HG02759 (cell line): ENCODE measurements around the gene FAHD1.
"Not testable (repeated sequence)": the region's sequence is repeated elsewhere in the genome, so short reads cannot be mapped to it uniquely, and the experiment has no call there.

Source experiments
- ATAC-seq: cut with Tn5 transposase; IDR thresholded peaks from one replicate; pipeline ENCODE4 v1.9.1; 2021; ENCODE audit warnings: mild to moderate bottlenecking, moderate library complexity; ENCODE audit not compliant: unreplicated experiment

FAHD1 gene

DNA sequence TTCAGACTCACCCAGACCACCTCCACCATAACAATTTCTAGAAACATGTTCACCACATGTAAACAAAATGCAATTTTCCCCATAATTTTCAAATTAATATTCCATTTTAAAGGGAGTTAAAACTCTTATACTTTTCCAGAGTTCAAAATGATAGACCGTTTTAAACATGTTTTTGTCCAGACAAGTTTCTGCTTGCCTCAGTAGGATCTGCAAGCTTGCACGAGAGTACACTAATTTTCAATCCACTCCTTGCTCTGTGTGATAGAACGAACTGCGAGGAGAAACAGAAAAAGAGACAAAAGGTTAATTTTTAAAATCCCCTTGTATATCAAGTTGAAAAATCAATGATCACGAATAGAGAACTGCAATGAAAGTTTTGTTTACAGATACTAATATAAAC is 7.1 kb downstream of the FAHD1 start:
- ATAC-seq, result no peak

DNA sequence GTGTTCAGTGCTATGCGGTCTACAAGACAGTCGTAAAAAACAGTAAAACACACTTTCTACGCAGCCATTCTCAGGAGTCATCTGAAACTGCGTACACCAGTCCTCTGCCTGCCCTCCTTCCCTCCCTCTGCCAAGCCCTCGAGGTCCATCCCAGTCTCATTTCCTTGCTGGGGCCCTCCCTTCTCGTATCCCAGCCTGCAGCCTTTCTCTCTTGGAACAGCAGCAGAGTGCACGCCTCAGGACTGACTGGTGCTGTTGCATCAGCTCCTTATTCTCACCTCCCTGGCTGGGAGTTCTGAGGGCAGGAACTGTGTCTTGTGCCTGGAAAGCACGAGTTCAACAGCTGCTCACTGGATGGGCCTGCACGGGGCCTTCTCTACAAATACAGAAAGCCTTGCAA is 12.5 kb downstream of the FAHD1 start:
- ATAC-seq, result no peak

DNA sequence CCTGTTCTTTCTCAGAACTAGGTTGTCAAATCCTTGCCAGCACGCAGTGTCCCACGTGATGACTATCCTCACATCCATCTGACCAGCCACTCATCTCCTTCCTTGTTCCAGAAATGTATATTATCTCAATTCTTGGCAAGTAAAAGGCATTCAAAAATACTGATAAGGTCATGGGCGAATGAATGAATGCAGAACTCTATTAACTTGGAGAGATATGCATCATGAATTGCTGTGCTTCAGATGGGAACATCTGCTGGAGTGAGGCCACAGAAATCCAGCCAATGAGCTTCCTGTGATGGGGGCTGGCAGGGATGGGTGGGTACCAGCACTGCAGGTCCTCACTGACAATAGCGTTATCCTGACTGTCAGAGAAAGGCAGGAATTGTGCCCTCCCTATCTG is 19.0 kb downstream of the FAHD1 start:
- ATAC-seq, result no peak

DNA sequence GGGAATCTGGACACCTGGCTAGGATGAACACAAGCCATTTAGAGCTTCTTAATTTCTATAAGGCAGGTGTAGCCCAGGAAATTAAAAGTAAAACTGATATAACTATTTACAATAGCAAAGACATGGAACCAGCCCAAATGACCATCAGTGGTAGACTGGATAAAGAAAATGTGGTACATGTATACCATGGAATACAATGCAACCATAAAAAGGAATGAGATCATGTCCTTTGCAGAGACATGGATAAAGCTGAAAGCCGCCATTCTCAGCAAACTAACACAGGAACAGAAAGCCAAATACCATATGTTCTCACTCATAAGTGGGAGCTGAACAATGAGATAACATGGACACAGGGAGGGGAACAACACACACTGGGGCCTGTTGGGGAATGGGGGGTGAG is 19.4 kb downstream of the FAHD1 start:
- no peak for ATAC-seq

DNA sequence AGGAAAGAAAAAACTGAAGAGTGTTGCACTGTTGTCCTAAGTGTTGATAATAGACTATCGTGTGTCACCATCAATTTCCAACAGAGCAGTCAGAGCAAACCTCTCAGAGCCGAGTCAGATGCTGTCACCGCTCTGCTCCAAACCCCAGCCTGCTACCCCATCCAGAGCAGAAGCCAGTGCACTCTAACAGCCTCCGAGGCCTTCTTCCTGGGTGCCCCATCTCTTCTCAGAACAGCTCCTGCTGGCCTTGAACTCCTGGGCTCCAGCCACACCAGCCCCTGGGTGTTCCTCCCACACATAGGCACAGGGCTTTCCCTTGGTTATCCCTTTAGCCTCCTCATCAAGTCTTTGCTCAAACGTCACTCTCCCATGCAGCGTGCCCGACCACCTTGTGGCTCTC is 24.0 kb downstream of the FAHD1 start:
- ATAC-seq, result no peak

DNA sequence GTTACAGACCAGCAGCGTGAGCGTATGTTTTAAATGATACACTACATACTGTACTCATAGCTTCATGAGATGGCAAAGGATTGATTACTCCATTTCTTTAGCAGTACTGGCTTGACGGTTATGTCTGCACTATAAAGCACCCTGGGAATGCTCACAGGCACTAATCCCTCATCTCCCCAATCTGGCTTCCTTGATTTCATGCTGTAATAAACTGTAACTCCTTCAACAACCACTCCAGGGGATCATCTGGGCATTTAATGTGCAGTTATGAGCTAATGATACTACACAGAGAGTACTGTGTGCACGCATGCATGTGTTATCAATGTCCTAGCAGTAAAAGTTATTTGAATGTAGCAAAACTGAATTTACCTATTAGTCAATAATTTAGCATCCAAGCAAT is 24.8 kb downstream of the FAHD1 start:
- ATAC-seq, result no peak

DNA sequence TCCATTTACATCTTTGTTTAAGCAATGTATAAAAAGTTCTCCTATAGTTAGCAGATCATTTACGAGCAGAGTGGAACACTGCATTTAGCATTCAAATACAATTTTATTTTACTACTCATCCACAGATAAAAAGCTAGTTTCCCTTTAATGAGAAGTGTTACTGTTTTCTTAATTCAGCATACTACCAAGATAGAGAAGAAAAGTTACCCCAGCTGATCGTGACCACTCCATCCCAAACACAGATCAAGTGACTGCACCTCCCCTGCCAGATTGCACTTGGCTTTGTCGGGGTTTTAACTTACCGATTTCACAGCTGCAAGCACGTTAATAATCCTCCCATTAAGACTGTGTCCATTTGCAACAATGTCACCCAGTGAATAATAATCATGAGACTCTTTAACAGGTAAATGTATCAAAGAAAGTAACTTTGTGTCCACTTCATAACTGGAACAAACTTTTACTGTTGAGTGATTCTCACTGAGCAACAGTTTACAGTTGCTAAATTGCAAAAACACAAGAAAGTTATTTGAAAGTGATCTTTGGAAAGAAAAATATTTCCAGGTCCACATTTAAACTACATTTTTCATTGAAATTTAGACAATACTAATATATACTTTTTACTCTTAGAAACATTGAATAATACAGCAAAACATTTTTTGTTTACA is 30.6 kb downstream of the FAHD1 start:
- ATAC-seq, result no peak

DNA sequence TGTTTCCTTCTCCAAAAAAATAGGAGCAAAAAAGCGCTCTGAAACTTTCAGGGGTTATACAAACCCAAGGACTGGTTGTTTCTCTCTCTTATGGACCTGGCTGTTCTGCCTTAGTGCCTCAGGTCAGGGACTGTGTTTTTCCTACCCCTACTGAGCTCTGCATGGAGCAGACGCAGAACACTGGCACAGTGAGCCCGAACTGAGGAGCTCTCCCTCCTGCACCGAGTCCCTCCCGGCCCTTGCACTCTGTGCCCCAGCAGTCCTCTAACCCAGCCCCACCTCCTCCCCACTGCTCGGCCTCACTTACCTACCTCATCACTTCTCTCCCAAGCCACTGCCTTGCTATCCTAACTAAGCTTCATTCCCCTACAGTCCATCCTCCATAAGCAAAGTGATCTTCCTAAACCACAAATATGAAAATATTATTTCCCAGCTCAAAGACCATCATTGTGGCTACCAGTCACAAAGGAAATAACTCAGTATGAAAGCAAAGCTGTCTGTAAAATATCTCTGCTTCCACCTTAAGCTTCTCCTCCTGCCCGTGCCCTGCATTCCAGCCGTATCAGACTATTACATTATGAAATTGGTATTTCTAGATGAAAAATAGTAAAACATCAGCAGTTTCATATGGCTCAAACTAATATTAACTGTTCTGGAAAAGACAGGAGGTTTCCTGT is 31.3 kb downstream of the FAHD1 start:
- ATAC-seq, result no peak

DNA sequence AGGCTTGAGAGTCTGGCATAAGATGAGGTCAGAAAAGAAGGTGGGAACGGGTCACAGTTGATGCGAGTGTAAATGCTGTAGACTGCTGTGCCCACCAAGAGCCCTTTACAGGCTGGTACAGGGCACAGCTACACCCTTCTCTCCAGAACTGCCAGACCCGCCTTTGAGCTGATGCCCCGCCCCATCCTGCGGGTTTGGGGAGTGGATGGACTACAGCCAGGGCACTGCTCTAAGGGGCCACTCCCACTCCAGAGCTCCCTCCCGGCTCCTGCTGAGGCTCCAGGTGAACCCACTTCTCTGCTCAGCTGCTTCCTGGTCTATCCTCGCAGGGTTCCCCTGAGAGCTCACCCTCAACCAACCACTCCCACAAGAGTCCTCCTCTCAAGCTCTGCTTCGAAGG is 32.6 kb downstream of the FAHD1 start:
- no peak for ATAC-seq

DNA sequence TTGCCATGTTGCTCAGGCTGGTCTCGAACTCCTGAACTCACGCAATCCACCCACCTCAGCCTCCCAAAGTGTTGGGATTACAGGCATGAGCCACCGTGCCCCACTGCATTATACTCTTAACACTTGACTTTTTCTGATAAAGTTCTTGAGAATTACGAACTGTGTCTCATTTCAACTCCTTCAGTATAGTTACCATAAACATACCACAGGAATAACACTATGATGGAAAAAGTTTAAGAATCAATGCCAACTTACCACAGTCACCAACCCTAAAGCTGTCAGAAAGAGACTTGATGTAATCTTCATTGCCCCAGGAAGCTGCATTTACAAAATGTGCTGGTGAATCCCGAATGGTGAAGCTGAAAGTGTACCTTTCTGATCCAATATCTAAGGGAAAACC is 34.7 kb downstream of the FAHD1 start:
- ATAC-seq, result no peak

DNA sequence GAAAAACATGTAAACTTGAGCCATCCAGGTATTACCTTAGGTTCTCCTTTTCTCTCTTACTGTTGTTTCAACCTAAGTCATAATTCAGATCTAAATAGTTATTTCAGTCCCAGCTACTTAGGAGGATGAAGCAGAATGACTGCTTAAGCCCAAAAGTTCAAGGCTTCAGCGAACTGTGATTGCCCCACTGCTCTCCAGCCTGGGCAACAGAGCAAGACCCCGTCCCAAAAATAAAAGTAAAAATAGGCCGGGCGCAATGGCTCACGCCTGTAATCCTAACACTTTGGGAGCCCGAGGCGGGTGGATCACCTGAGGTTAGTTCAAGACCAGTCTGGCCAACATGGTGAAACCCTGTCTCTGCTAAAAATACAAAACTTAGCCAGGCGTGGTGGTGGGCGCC is 35.4 kb downstream of the FAHD1 start:
- no peak for ATAC-seq

DNA sequence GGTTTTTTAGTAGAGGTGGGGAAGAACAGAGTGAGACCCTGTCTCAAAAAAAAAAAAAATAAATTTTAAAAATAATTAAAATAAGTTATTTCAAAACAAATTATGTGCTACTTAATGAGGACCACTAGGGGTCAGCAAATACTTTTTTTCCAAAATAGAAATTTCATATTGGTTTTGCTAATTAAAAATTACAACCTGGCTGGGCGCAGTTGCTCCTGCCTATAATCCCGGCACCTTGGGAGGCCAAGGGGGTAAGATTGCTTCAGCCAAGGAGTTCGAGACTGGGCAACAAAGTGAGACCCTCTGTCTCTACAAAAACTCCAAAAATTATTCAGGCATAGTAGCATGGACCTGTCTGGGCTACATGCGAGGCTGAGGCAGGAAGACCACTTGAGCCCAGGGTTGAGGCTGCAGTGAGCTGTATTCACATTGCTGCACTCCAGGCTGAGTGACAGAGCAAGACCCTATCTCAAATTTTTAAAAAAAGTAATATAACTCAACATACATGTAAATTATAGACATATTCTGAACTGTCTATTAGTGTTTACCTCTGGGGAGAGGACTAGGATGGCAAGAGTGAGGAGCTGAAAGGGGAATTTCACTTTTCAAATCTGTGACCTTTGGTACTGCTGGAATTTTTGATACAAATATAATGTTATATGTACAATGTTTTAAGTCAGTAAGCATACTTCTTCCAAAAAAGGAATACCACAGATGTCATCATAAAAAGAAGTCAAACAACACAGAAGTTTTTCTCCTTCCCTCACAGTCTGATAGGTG is 36.9 kb downstream of the FAHD1 start:
- ATAC-seq, result no peak

DNA sequence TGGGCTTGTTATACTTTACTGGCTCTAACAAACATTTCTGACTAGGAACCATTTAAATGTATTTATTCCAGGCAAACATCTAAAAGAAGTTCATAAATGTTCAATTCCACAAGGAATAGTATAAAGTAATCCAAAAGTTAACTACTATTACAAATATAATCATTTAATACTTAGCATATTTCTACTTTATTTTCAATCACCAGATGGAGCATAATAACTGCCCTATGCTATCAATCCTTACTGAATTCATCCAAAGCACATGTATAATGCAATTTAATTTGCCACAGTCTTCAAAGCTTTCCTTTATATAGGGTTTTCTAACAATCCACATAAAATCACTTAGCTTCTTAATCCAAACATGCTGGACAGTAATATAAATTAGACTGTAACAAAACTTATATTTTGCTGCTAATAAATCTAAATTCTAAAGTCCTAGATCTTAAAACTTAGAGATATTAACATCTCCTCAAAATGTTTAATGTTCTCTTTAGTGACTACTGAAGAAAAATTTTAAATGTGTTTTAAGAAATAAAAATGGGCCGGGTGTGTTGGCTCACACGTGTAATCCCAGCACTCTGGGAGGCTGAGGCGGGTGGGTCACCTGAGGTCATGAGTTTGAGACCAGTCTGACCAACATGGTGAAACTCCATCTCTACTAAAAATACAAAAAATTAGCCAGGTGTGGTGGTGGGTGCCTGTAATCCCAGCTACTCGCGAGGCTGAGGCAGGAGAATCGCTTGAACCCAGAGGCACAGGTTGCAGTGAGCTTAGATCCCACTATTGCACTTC is 39.1 kb downstream of the FAHD1 start:
- no peak for ATAC-seq

DNA sequence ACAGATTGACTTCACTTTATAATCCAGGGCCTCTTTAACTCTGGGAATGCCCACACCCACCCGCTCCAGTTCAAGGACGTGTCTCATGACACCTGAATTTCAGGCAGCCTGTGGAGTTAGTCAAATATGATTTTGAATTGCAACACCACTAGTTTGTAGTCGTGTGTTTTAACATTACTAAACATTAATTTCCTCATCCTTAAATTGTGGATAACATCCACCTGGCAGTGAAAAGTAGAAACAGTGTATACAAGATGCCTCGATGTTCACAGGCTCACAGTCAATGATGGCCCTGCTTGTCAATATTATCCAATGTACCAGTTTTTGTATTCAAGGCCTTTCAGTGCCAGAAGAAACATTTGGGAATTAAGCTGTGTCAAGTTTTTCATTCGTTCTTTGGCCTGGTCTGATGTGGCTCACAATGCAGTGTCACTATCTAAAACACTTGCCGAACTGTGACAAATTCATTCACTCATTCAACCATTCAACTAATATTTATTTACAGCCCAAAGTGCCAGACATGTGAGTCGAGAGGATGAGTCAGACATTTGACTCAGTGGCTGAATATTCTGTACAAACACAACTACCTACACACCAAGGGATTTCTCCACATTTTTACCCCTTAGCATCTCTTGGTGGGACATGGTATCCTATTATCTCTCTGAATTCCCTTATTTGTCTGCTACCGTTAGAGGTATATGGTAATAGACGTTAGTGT is 43.5 kb downstream of the FAHD1 start:
- no peak for ATAC-seq

DNA sequence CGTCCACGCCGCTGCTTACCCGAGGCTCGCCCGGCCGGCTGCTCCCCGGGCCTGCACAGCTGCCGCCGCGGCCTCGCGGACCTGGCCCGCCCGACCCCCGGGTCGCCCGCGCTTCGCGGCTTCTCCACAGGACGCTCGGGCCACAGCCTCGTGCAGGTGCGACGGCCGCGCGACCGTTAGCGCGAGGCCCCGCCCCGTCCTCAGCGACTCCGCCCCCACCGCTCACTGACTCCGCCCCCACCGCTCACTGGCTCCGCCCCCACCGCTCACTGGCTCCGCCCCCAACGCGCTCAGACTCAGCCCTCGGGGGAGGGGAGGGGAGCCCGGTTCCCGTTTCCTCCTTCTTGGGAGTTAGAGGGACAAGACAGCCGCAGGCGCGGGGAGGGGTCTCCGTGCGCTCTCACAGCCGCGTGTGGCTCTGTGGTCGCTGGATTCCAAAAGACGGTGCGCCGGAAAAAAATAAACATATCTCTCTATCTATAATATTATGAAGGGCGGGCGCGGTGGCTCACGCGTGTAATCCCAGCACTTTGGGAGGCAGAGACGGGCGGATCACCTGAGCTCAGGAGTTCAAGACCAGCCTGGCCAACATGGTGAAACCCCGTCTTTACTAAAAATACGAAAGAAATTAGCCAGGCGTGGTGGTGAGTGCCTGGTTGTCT is 45.1 kb downstream of the FAHD1 start, which contains the start of gene MEIOB:
Gene MEIOB (minus strand): TSS at position 191 of the 662 bp plus-strand sequence. CDS start 3,989 bp downstream, outside the sequence.
- no peak for ATAC-seq

DNA sequence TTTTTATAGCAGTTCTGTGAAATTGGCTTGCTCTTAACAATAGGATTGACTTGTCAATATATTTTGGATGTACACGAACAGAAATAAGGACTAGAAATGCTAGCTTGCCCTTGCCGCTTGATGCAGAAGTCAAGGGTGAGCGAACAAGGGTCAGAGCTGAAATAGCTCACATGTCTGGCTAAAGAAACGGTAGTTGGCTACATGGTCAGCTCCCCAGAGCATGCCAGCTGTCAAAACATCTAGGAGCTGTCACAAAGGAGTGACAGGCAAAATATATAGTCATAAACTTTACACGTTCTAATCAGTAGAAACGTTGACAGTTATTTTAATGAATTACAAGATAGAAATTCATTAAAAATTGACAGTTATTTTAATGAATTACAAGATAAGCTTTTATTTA is 47.8 kb downstream of the FAHD1 start:
- ATAC-seq, result no peak

DNA sequence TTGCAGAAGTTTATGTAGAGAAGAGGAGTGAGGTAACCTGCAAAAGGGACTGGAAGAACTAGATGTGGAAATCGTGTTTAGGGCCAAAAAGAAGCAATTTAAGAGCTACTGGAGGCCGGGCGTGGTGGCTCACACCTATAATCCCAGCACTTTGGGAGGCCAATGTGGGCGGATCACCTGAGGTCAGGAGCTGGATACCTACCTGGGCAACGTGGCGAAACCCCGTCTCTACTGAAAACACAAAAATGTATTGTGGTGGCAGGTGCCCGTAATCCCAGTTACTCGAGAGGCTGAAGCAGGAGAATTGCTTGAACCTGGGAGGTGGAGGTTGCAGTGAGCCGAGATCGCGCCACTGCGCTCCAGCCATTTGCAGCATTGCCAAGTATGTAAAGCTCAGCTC is 49.1 kb downstream of the FAHD1 start:
- ATAC-seq, result not testable (repeated sequence)

DNA sequence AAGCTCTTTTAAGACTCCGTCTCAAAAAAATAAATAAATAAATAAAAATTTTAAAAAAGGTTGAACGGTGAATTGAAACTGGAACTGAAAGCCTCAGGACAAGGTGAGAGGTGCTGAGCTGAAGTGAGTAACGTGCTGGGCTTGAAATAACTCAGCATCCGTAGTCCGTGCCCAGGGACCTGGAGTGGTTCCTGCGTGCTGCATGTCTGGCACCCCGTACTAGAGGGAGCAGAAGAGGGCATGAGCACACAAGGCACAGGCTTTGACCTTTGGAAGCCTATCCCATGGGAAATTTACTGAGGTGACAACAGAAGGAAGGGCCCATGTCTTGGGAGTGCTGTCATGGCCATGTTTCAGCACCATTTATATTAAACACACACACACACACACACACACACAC is 49.5 kb downstream of the FAHD1 start:
- ATAC-seq, result no peak

DNA sequence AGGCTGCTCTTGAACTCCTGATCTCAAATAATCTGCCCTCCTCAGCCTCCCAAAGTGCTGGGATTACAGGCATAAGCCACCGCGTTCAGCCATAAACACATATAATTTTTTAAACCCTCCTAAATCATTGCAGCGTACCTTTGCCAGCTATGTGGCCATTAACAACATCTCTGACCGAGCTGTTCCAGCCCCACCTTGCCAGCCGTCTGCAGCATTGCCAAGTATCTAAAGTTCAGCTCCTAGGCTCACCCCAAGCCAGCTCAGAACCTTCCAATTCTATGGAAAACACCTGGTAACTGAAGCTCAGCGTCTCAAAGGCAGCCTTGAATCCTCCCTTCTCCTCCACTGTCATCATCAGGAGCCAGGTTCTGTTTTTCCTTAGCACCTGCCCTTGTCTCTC is 50.1 kb downstream of the FAHD1 start:
- no peak for ATAC-seq

DNA sequence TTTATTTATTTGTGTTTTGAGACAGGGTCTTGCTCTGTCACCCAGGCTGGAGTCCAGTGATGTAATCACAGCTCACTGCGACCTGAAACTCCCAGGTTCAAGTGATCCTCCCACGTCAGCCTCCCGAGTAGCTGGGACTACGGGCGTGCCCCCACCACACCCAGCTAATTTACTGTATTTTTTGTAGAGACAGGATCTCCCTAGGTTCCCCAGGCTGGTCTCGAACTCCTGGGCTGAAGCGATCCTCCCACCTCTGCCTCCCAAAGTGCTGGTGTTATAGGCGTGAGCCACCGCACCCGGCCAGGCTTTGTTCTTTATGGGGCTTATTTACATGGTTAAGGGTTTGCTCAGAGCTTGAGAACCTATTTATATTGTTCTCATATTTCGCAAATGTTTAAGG is 50.8 kb downstream of the FAHD1 start:
- ATAC-seq, result no peak
